KG1 (cell line): ENCODE results near the gene ESPL1.

Experiments
- DNase-seq: peaks from one replicate; lab custom pipeline; 2025; lab: John Stamatoyannopoulos, UW

ESPL1 gene

GRCh38 chr12:53231921-53232645 lies 36.0 kb upstream of the ESPL1 start, which contains the start of gene RARG:
RARG (minus strand) TSS chr12:53232209; CDS start chr12:53227545, 4,664 bp downstream.
- DNase-seq: no peak

- DNase-seq: no peak
These were observed 35.2 kb upstream of the ESPL1 start for GRCh38 chr12:53232646-53233461.

GRCh38 chr12:53233671-53234121 lies 34.4 kb upstream of the ESPL1 start:
- DNase-seq: no peak

- DNase-seq: no peak
These were observed 33.7 kb upstream of the ESPL1 start for GRCh38 chr12:53234271-53234914.

- DNase-seq: no peak
These were observed 32.9 kb upstream of the ESPL1 start for GRCh38 chr12:53235164-53235563.

GRCh38 chr12:53235742-53236442 lies 32.2 kb upstream of the ESPL1 start:
- no peak for DNase-seq

GRCh38 chr12:53236443-53237111 lies 31.5 kb upstream of the ESPL1 start:
- DNase-seq: no peak

GRCh38 chr12:53239643-53240258 lies 28.3 kb upstream of the ESPL1 start:
- DNase-seq: no peak

GRCh38 chr12:53241623-53242412 lies 26.3 kb upstream of the ESPL1 start:
- DNase-seq: no peak

- DNase-seq: no peak
These were observed 23.8 kb upstream of the ESPL1 start for GRCh38 chr12:53244337-53244736.

- DNase-seq: no peak
These were observed 22.8 kb upstream of the ESPL1 start for GRCh38 chr12:53245286-53245685.

GRCh38 chr12:53251477-53252348 lies 16.4 kb upstream of the ESPL1 start:
- no peak for DNase-seq

GRCh38 chr12:53252349-53252916 lies 15.7 kb upstream of the ESPL1 start:
- DNase-seq: no peak

GRCh38 chr12:53253298-53253697 lies 14.8 kb upstream of the ESPL1 start:
- DNase-seq: no peak

GRCh38 chr12:53254816-53255545 lies 13.1 kb upstream of the ESPL1 start:
- DNase-seq: no peak

- DNase-seq: no peak
These were observed 12.1 kb upstream of the ESPL1 start for GRCh38 chr12:53255996-53256395.

GRCh38 chr12:53258541-53259539 lies 9.3 kb upstream of the ESPL1 start:
- no peak for DNase-seq
